ENCODE data around the gene LGI4.

The LGI4 gene

GRCh38 chr19:35120492-35120891 lies 14.4 kb downstream of the LGI4 start:
- TF ChIP-seq, protein P1, sequence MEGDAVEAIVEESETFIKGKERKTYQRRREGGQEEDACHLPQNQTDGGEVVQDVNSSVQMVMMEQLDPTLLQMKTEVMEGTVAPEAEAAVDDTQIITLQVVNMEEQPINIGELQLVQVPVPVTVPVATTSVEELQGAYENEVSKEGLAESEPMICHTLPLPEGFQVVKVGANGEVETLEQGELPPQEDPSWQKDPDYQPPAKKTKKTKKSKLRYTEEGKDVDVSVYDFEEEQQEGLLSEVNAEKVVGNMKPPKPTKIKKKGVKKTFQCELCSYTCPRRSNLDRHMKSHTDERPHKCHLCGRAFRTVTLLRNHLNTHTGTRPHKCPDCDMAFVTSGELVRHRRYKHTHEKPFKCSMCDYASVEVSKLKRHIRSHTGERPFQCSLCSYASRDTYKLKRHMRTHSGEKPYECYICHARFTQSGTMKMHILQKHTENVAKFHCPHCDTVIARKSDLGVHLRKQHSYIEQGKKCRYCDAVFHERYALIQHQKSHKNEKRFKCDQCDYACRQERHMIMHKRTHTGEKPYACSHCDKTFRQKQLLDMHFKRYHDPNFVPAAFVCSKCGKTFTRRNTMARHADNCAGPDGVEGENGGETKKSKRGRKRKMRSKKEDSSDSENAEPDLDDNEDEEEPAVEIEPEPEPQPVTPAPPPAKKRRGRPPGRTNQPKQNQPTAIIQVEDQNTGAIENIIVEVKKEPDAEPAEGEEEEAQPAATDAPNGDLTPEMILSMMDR (IDR thresholded peaks at IDR 0.05; ENCODE audit: insufficient read depth, low read length) = no peak
- no peak overlapping the region for H3K27ac ChIP-seq (replicated peaks)
- no peak for DNase-seq (ENCODE audit: low read depth in 1 of 2, low spot score in 1 of 2)

GRCh38 chr19:35119578-35120155 lies 15.2 kb downstream of the LGI4 start:
- Histone ChIP-seq H3K27me3 (ENCODE audit: insufficient read depth, poor library complexity, severe bottlenecking) (no peaks in the 10 kb centered on the region), H3K27ac (replicated peaks) (no peak overlapping the region), H3K4me3 (replicated peaks; ENCODE audit: insufficient read depth, low read length) (no peak overlapping the region)
- no peak for DNase-seq (ENCODE audit: low read depth in 1 of 2, low spot score in 1 of 2)
- no peak for TF ChIP-seq REST (IDR thresholded peaks at IDR 0.05; ENCODE audit: insufficient replicate concordance, low read depth)
- no peak for TF ChIP-seq SPI1 (IDR thresholded peaks at IDR 0.05; ENCODE audit: borderline replicate concordance, low read depth)
- TF ChIP-seq GABPA (IDR thresholded peaks at IDR 0.05; ENCODE audit: low read depth) = no peak
- TF ChIP-seq, protein P1 (IDR thresholded peaks at IDR 0.05; ENCODE audit: insufficient read depth, low read length) = no peak
- no peak for TF ChIP-seq POLR2AphosphoS5 (IDR thresholded peaks at IDR 0.05; ENCODE audit: low read depth)

More at GRCh38 chr19:35120492-35120891, 14.4 kb downstream of the LGI4 start:
- Histone ChIP-seq H3K27me3 (ENCODE audit: insufficient read depth, poor library complexity, severe bottlenecking) (no peaks in the 10 kb centered on the region), H3K4me3 (replicated peaks; ENCODE audit: insufficient read depth, low read length) (no peak overlapping the region)

DNA sequence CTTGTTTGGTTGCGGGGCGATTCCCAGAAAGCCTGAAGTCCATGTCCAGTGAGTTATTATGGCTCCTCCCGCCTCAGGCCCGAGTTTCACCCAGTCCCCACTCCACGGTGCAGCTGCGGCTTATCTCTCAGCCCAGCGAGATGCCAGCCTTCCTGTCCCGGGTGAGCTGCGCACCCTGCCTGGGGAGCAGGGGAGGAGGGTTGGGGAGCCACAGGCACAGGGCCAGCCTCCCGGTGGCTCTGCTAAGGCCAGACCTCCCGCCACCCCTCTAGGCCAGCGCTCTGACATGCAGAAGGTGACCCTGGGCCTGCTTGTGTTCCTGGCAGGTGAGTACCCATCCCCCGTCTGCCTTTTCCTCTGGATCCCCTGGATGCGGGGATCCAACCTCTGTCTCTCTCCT lies 15.8 kb downstream of the LGI4 start:
- H3K4me3 ChIP-seq (replicated peaks; ENCODE audit: insufficient read depth, low read length) = no peak overlapping the region
- no peak for TF ChIP-seq POLR2AphosphoS5 (IDR thresholded peaks at IDR 0.05; ENCODE audit: low read depth)
- TF ChIP-seq SPI1 (IDR thresholded peaks at IDR 0.05; ENCODE audit: borderline replicate concordance, low read depth) = no peak
- TF ChIP-seq GABPA (IDR thresholded peaks at IDR 0.05; ENCODE audit: low read depth) = no peak
- no peak overlapping the region for H3K27ac ChIP-seq (replicated peaks)
- DNase-seq (ENCODE audit: low read depth in 1 of 2, low spot score in 1 of 2) = no peak
- no peaks in the 10 kb centered on the region for H3K27me3 ChIP-seq (ENCODE audit: insufficient read depth, poor library complexity, severe bottlenecking)

- Histone ChIP-seq H3K27ac (replicated peaks) (no peak overlapping the region), H3K27me3 (ENCODE audit: insufficient read depth, poor library complexity, severe bottlenecking) (no peaks in the 10 kb centered on the region), H3K4me3 (replicated peaks; ENCODE audit: insufficient read depth, low read length) (no peak overlapping the region)
- TF ChIP-seq POLR2AphosphoS5 (IDR thresholded peaks at IDR 0.05; ENCODE audit: low read depth) (no peak), SPI1 (IDR thresholded peaks at IDR 0.05; ENCODE audit: borderline replicate concordance, low read depth) (no peak), GABPA (IDR thresholded peaks at IDR 0.05; ENCODE audit: low read depth) (no peak), REST (IDR thresholded peaks at IDR 0.05; ENCODE audit: insufficient replicate concordance, low read depth) (no peak)
- TF ChIP-seq, protein P1 (IDR thresholded peaks at IDR 0.05; ENCODE audit: insufficient read depth, low read length) = no peak
- DNase-seq (ENCODE audit: low read depth in 1 of 2, low spot score in 1 of 2) = no peak
Observed at GRCh38 chr19:35118268-35119020, 16.4 kb downstream of the LGI4 start.
